Left ventricle myocardium inferior (tissue), 1 donor: ENCODE results near the gene CLDN3. TPM values are rescaled to one million over a fixed set of nuclear protein-coding genes. Genes with fewer than 3 reads are reported as not detected.

Source experiments
- DNase-seq: peaks from one replicate; pipeline ENCODE4 v3.0.0-alpha.2; 2020
- H3K27ac ChIP-seq: fragments of 200-600 bp; replicated peaks from 2 replicates; pipeline ENCODE4 v1.8.0; 2021
- H3K27me3 ChIP-seq: fragments of 200-600 bp; 2 replicates; pipeline ENCODE4 v1.8.0; 2021; ENCODE audit warnings: low read depth
- H3K36me3 ChIP-seq: fragments of 200-600 bp; 2 replicates; pipeline ENCODE4 v1.8.0; 2021
- H3K4me1 ChIP-seq: fragments of 200-600 bp; 2 replicates; pipeline ENCODE4 v1.8.0; 2021
- H3K4me3 ChIP-seq: fragments of 200-600 bp; 2 replicates; pipeline ENCODE4 v1.8.0; 2021; ENCODE audit warnings: mild to moderate bottlenecking, moderate library complexity
- H3K9me3 ChIP-seq: fragments of 200-600 bp; replicated peaks from 2 replicates; pipeline ENCODE4 v1.8.0; 2021
- CTCF ChIP-seq: fragments of 200-600 bp; IDR thresholded peaks from 2 replicates; pipeline ENCODE4 v1.8.0; 2021; ENCODE audit warnings: antibody characterized with exemption, mild to moderate bottlenecking, borderline replicate concordance
- intact Hi-C: fragments of 100-400 bp; cut with micrococcal nuclease; formaldehyde crosslinking; loops from one replicate; pipeline ENCODE4 v1.11.0; 2022
- total RNA-seq: library from RNA; stranded (reverse); fragmentation: NEBNext Ultra II Directional; extraction: Animal tissue kit (Norgen Biotek cat#: 25700); gene quantifications from one replicate; pipeline ENCODE4 v1.2.1, GENCODE V29; 2021
- donor health status: DM: no; HTN: yes; CAD: no; lungs with severe emphysema.

Gene CLDN3
- total RNA-seq, 1 donor from 2014 or later: not detected

- no peak for TF ChIP-seq CTCF
- no peak overlapping the region for H3K4me3 ChIP-seq
Observed at GRCh38 chr7:73774923-73775322, 4.9 kb upstream of the CLDN3 start.

GRCh38 chr7:73773700-73774517 is 3.8 kb upstream of the CLDN3 start:
- no peaks in the 10 kb centered on the region for H3K9me3 ChIP-seq
- DNase-seq: no peak
- no peak overlapping the region for H3K4me3 ChIP-seq
- no peak for TF ChIP-seq CTCF
- H3K36me3 ChIP-seq: no peaks in the 10 kb centered on the region
- no peak overlapping the region for H3K27ac ChIP-seq
- intact Hi-C loops: no loop called here
- peaks cover 10% of the 10 kb centered on the region for H3K4me1 ChIP-seq
- H3K27me3 ChIP-seq: peaks cover 84% of the 10 kb centered on the region

More at GRCh38 chr7:73774923-73775322, 4.9 kb upstream of the CLDN3 start:
- Histone ChIP-seq H3K9me3 (no peaks in the 10 kb centered on the region), H3K27me3 (peaks cover 74% of the 10 kb centered on the region), H3K27ac (no peak overlapping the region), H3K4me1 (peaks cover 9% of the 10 kb centered on the region), H3K36me3 (no peaks in the 10 kb centered on the region)
- DNase-seq: no peak
- intact Hi-C loops: no loop called here

GRCh38 chr7:73770860-73771670 is 995 bp upstream of the CLDN3 start:
- DNase-seq: no peak
- Histone ChIP-seq H3K36me3 (no peaks in the 10 kb centered on the region), H3K9me3 (no peaks in the 10 kb centered on the region), H3K27me3 (peaks cover 95% of the 10 kb centered on the region), H3K4me3 (no peak overlapping the region), H3K4me1 (peaks cover 10% of the 10 kb centered on the region), H3K27ac (no peak overlapping the region)
- intact Hi-C loops: no loop called here
- no peak for TF ChIP-seq CTCF

DNA sequence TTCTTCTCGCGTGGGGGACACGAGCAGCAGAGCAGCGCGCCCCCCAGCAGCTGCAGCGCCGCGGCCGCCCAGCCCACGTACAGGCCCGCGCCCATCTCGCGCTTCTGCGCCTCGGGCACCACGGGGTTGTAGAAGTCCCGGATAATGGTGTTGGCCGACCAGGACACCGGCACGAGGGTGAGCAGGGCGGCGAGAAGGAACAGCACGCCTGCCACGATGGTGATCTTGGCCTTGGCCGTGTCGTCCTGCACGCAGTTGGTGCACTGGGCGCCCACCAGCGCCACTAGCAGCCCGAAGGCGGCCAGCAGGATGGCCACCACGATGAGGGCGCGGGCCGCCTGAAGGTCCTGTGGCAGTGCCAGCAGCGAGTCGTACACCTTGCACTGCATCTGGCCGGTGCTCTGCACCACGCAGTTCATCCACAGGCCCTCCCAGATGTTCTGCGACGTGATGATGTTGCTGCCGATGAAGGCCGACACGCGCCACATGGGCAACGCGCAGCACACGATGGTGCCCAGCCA is 529 bp downstream of the CLDN3 start:
- no peaks in the 10 kb centered on the region for H3K9me3 ChIP-seq
- H3K4me3 ChIP-seq: peak overlapping the region; percentile 40
- peaks cover 10% of the 10 kb centered on the region for H3K4me1 ChIP-seq
- H3K27ac ChIP-seq: no peak overlapping the region
- TF ChIP-seq CTCF: no peak
- DNase-seq: no peak
- peaks cover 98% of the 10 kb centered on the region for H3K27me3 ChIP-seq
- intact Hi-C loops: no loop called here
- no peaks in the 10 kb centered on the region for H3K36me3 ChIP-seq

GRCh38 chr7:73768641-73769480 is 1.2 kb downstream of the CLDN3 start:
- Histone ChIP-seq H3K36me3 (no peaks in the 10 kb centered on the region), H3K4me3 (no peak overlapping the region), H3K9me3 (no peaks in the 10 kb centered on the region), H3K27me3 (peaks cover 92% of the 10 kb centered on the region), H3K27ac (no peak overlapping the region), H3K4me1 (peaks cover 10% of the 10 kb centered on the region)
- intact Hi-C loops: no loop called here
- TF ChIP-seq CTCF: no peak
- no peak for DNase-seq
